HS-27A (cell line): ENCODE data around the gene RABGEF1.
"Not testable (repeated sequence)": the region's sequence is repeated elsewhere in the genome, so short reads cannot be mapped to it uniquely, and the experiment has no call there.

Experiments used
- DNase-seq: peaks from one replicate; pipeline ENCODE4 v3.0.0-alpha.2; 2012; ENCODE audit warnings: low read depth, missing footprints

Gene RABGEF1

GRCh38 chr7:66740302-66740979, at the start of gene RABGEF1:
Gene RABGEF1, plus strand, starts transcription at chr7:66740733. Its CDS starts 31,167 bp downstream, at chr7:66771900.
- DNase-seq: peak; percentile 82

DNA sequence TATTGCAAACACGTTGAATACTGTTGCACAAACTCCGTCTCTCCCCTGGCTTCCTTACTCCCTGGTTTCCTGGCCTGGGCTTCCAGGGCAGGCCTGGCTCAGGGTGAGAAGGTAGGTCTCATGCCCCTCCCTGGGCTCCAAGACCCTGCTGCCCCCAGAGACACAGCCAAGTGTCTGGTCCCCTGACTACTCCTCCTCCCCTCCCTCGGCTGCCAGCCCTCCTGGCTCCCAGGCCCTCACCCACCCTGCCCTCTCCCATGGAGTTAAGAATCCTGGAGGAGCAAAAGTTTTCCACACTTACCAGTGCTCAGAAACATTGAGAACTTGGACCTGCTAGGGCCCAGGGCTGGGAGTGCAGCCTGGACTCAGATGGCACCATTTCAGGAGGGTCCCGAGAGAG, 47.2 kb upstream of the RABGEF1 start:
- no peak for DNase-seq

DNA sequence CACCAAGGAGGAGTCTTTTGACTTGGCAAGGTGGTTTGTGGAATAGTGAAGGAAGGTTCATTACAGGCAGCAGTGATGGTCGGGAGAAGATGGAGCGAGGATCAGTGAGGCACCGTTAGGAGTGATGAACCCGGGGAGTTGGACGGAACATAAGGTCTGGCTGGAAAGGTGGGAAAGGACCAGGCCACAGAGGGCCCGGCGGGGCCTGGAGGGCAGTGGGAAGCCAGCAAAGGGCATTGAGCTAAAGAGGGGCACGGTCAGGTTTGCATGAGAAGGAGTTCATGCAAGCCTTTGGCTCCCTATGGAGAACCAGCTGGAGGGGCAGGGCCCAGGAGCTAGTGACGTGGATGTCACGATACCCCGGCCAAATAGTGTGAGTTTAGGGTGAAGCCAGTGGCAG, 46.2 kb upstream of the RABGEF1 start:
- no peak for DNase-seq

DNA sequence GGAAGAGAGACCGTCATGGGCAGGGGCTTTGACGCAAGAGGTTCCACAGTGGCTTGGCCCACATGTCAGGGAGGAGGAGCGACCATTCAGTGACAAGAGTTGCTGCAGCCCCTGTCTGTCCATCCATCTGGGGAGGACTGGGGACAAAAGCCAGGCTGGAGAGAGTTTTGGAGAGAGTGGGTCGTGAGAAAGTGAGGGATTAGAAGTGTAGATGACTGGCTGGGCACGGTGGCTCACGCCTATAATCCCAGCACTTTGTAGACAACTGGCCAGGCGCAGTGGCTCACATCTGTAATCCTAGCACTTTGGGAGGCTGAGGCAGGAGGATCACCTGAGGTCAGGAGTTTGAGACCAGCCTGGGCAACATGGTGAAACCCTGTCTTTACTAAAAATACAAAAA, 45.1 kb upstream of the RABGEF1 start:
- not testable (repeated sequence) for DNase-seq

DNA sequence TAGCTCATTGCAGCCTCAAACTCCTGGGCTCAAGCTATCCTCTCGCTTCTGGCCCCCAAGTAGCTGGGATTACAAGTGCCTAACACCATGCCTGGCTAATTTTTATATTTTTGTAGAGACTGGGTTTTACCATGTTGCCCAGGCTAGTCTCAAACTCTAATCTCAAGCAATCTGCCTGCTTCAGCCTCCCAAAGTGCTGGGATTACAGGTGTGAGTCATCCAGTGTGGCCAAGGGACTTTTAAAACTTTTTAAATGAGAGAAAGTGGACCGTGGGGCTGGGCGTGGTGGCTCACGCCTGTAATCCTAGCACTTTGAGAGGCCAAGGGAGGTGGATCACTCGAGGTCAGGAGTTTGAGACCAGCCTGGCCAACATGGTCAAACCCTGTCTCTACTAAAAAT, 44.4 kb upstream of the RABGEF1 start:
- DNase-seq: not testable (repeated sequence)

DNA sequence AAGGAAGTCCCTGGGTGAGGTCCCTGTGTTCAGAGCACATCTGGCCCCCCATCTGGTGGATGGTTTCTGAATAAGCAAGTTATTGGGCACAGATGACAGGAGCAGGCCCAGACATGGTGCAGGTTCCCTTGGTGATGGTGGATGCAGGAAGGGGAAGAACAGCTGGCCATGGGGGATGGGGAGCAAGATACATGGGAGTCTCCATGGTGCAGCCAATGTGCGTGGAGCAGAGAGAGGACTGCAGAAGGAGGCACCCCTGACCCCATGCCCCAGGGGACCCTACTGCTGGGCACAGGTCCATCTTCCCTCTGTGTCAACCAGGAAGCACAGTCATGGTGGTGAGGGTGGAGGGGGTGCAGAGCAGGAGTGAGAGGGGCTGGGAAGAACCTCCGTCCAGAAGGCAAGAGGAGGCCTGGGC, 43.8 kb upstream of the RABGEF1 start:
- no peak for DNase-seq

DNA sequence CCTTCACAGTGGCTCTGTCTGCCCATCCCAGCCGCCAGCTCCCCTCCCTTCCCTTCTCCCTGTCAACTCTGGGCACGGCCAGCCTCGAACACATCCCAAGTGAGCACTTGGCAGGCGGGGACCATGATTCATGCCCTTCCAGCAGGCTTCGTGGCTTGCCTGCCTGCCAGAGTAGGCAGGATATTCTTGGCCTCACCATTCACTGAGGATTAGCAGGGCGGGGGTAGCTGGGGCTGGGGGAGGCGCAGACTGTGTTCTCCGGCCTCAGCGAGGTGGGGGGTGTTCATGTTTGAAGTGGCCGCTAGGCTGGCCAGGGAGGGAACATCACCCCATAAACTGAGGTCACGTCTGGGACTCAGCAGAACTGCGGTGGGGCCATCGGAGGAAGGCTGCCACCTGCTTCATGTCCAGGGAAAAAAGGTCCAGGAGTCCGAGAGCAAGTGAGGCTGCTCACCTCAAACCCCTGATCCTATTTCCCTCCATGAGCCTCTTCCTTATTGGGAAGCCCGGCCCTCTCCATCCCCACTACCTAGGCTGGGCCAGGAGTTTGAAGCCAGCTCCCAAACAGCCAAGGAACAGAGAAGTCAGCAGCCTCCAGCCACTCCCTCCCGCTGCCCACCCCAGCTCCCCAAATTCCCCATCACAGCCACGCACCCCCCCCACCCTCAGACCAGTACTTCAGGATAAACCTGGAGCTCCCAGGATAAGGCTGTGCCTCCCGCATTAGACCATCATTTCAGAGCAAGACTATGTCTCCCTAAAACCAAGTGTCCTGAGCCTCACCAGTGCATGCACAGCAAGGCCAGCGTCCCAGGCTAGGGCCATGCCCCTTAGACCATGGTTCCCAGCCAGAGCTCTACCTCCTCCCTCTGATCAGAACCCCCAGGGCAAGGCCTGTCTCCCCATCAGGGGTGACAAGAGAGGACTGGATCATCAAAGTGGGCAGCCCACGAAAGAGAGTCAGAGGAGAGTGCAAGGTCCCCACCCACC, 42.8 kb upstream of the RABGEF1 start:
- DNase-seq: peak; percentile 9

- DNase-seq: no peak
Observed at GRCh38 chr7:66698652-66699205, 41.8 kb upstream of the RABGEF1 start.

DNA sequence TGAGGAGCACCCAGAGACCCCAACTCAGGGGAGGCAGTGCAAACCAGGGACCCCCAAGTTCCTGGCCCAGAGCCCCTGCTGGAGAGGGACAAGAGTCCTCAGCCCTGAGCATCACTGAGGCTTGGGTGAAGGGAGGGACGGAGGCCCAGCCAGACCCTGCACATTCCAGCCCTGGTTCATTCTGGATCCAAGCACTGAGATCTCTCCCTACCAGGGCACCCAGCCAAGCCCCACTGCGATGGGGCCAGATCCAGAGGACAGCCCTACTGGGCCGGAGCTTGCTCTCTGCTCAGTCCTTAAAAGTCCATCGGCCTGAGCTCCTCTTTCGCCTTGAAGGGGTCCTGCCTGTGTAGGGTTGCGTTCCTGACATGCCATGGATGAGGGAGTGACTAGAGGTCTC, 40.5 kb upstream of the RABGEF1 start:
- DNase-seq: no peak

GRCh38 chr7:66700633-66701131, 39.9 kb upstream of the RABGEF1 start:
- no peak for DNase-seq

DNA sequence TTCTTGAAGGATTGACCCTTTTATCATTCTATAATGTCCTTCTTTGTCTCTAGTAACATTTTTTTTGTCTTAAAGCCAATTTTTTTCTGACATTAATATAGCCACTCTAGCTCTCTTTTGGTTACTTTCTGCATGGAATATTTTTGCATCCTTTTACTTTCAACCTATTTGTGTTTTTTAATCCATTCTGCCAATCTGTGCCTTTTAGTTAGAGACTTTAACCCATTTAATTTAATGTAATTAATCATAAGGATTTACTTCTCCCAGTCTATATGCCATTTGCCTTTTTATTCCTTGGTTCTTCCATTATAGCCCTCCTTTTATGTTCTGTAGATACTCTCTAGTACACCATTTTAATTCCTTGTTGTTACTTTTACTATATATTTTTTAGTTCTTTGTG, 32.7 kb upstream of the RABGEF1 start:
- no peak for DNase-seq

- not testable (repeated sequence) for DNase-seq
Observed at GRCh38 chr7:66710752-66711151, 29.8 kb upstream of the RABGEF1 start.

DNA sequence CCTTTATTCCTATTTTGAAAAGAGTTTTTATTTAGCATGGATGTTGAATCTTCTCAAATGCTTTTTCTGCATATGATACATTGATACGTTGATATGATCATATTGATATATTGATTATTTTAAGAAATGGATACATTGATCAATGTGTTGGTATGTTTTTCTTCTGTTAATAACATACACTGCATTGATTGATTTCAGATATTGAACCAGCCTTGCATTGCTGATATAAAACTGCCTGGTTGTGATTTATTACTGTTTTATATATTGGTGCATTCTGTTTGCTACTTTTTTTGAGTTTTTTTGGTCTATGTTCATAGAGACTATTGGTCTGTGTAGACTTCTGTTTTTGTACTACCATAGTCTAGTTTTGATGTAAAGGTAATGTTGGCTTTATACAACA, 26.8 kb upstream of the RABGEF1 start:
- no peak for DNase-seq

DNA sequence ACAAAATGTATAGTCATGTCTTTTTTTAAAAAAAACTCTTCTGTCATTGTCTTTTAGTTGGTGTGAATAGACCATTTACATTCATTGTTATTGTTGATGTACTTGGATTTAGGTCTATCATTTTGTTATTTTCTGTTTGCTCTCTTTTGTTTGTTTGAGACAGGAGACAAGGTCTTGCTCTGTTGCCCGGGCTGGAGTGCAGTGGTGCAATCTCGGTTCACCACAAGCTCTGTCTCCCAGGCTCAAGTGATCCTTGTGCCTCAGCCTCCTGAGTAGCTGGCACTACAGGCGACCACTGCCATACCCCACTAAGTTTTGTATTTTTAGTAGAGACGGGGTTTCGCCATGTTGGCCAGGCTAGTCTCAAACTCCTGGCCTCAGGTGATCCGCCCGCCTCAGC, 23.9 kb upstream of the RABGEF1 start:
- not testable (repeated sequence) for DNase-seq

GRCh38 chr7:66720561-66720960, 20.0 kb upstream of the RABGEF1 start:
- DNase-seq: no peak

- no peak for DNase-seq
Observed at GRCh38 chr7:66725843-66726242, 14.7 kb upstream of the RABGEF1 start.

DNA sequence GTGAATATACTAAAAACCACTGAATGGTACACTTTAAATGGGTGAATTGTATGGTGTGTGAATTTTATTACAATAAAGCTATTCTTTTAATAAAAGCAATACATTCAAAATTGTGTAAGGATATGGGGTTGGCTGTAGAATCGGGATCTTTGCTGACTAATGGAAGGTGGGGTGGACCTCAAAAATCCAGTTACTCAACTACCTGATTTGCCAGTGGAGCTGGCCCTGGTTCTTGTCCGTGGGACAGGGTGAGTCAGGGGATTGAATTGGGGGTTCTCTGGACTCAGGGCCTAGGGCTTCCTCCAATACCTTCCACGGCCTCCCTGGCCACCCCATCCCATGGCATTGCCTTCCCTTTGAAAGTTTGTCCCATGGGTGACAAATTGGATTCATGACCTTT, 13.5 kb upstream of the RABGEF1 start:
- no peak for DNase-seq

DNA sequence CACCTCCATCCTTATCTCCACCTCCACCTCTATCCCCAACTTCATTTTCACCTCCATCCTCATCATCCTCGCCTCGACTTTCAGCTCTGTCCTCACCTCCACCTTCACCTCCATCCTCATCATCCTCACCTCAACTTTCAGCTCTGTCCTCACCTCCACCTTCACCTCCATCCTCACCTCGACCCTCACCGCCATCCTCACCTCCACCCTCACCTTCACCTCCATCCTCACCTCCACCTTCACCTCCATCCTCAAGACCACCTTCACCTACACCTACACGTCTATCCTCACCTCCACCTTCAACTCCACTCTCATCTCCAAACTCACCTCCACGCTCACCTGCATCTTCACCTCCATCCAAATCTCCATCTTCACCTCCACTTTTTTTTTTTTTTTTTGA, 12.0 kb upstream of the RABGEF1 start:
- DNase-seq: no peak

DNA sequence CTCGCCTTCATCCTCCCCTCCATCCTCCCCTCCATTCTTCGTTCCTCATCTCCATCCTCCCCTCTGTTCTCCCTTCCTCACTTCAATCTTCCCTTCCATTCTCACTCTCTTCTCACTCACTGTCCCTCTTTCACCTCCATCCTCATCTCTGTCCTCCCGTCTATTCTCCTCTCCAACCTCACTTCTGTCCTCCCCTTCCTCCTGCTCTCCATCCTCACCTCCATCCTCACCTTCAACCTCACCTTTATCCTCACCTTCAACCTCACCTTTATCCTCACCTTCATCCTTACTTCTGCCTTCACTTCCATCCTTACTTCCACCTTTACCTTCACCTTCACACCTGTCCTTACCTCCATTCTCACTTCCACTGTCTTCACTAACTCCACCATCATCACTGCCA, 11.3 kb upstream of the RABGEF1 start:
- DNase-seq: no peak

- no peak for DNase-seq
Observed at GRCh38 chr7:66731986-66732385, 8.5 kb upstream of the RABGEF1 start.

DNA sequence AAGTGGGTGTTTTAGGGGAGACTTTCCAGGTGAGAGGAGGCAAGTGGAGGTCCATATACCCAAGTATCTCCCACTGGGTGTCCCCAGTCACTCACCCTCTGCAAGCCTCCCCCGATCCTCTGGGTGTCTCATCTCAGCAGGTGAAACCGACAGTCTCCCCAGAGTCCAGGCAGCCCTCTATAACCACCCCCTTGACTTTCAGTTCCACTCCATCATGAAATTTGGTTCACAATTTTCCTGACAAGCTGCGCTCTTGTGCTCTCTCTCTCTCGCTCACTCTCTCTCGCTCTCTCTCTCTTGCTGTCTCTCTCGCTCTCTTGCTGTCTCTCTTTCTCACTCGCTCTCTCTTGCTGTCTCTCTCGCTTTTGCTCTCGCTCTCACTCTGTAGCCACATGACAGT, 8.1 kb upstream of the RABGEF1 start:
- DNase-seq: no peak

DNA sequence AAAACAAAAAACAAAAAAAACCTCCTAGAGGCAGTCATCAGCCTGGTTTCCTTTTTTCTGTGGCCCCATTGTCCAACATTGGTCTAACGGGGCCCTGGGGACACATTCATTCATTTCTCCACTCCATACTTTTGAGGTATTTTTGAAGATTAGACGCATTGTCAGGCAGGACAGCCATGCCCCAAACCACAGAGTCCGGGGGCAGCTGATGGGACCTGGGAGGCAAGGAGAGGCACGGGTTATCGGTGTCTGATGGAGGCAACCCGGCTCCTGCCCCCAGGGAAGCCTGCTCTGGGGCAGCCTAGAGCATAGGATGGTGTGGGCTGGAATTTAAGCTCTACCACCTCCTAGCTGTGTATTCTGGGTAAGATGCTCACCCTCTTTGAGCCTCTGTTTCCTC, 6.5 kb upstream of the RABGEF1 start:
- DNase-seq: no peak

GRCh38 chr7:66735154-66735553, 5.4 kb upstream of the RABGEF1 start:
- DNase-seq: no peak
